ENCODE measurements around the gene MBP.

The MBP gene

GRCh38 chr18:77074431-77074830 is 58.2 kb downstream of the MBP start:
- Mint-ChIP-seq H3K27ac (peak overlapping the region; percentile 56), H3K27me3 (no peaks in the 10 kb centered on the region), H3K9me3 (no peaks in the 10 kb centered on the region), H3K4me1 (peaks cover 28% of the 10 kb centered on the region), H3K4me3 (no peak overlapping the region), H3K36me3 (peaks cover 12% of the 10 kb centered on the region)
- ATAC-seq (ENCODE audit: low read depth) (no peak), DNase-seq (ENCODE audit: low spot score in 2 of 2) (no peak)

- DNase-seq (ENCODE audit: low spot score in 2 of 2): no peak
- Mint-ChIP-seq H3K4me1 (peaks cover 33% of the 10 kb centered on the region), H3K36me3 (peaks cover 12% of the 10 kb centered on the region), H3K27me3 (no peaks in the 10 kb centered on the region), H3K4me3 (no peak overlapping the region), H3K27ac (peak overlapping the region; percentile 56), H3K9me3 (no peaks in the 10 kb centered on the region)
- no peak for ATAC-seq (ENCODE audit: low read depth)
Observed at GRCh38 chr18:77073336-77074093, 59.1 kb downstream of the MBP start.

GRCh38 chr18:77072566-77072965 is 60.0 kb downstream of the MBP start:
- DNase-seq (ENCODE audit: low spot score in 2 of 2) (no peak), ATAC-seq (ENCODE audit: low read depth) (no peak)
- H3K4me3 Mint-ChIP-seq: no peak overlapping the region
- H3K27ac Mint-ChIP-seq: peak overlapping the region; percentile 77
- H3K36me3 Mint-ChIP-seq: peaks cover 7% of the 10 kb centered on the region
- H3K27me3 Mint-ChIP-seq: no peaks in the 10 kb centered on the region
- H3K4me1 Mint-ChIP-seq: peaks cover 37% of the 10 kb centered on the region
- H3K9me3 Mint-ChIP-seq: no peaks in the 10 kb centered on the region

GRCh38 chr18:77071711-77072292 is 60.8 kb downstream of the MBP start:
- peak; percentile 43 for ATAC-seq (ENCODE audit: low read depth)
- no peak overlapping the region for H3K4me3 Mint-ChIP-seq
- peak overlapping the region; percentile 77 for H3K27ac Mint-ChIP-seq
- peaks cover 43% of the 10 kb centered on the region for H3K4me1 Mint-ChIP-seq
- no peak for DNase-seq (ENCODE audit: low spot score in 2 of 2)
- H3K27me3 Mint-ChIP-seq: no peaks in the 10 kb centered on the region
- H3K9me3 Mint-ChIP-seq: no peaks in the 10 kb centered on the region
- peaks cover 7% of the 10 kb centered on the region for H3K36me3 Mint-ChIP-seq

GRCh38 chr18:77071061-77071460 is 61.5 kb downstream of the MBP start:
- no peak for DNase-seq (ENCODE audit: low spot score in 2 of 2)
- H3K4me3 Mint-ChIP-seq: no peak overlapping the region
- H3K4me1 Mint-ChIP-seq: peaks cover 43% of the 10 kb centered on the region

GRCh38 chr18:77070627-77071026 is 62.0 kb downstream of the MBP start:
- H3K36me3 Mint-ChIP-seq: peaks cover 7% of the 10 kb centered on the region
- peak overlapping the region; percentile 98 for H3K27ac Mint-ChIP-seq

More at GRCh38 chr18:77071061-77071460, 61.5 kb downstream of the MBP start:
- peak overlapping the region; percentile 77 for H3K27ac Mint-ChIP-seq
- no peaks in the 10 kb centered on the region for H3K9me3 Mint-ChIP-seq
- no peak for ATAC-seq (ENCODE audit: low read depth)
- peaks cover 7% of the 10 kb centered on the region for H3K36me3 Mint-ChIP-seq
- no peaks in the 10 kb centered on the region for H3K27me3 Mint-ChIP-seq

GRCh38 chr18:77069931-77070330 is 62.7 kb downstream of the MBP start:
- Mint-ChIP-seq H3K27me3 (no peaks in the 10 kb centered on the region), H3K4me1 (peaks cover 48% of the 10 kb centered on the region), H3K27ac (peak overlapping the region; percentile 98), H3K9me3 (no peaks in the 10 kb centered on the region), H3K4me3 (peak overlapping the region; percentile 56), H3K36me3 (peaks cover 6% of the 10 kb centered on the region)
- ATAC-seq (ENCODE audit: low read depth) (no peak), DNase-seq (ENCODE audit: low spot score in 2 of 2) (no peak)

More at GRCh38 chr18:77070627-77071026, 62.0 kb downstream of the MBP start:
- Mint-ChIP-seq H3K27me3 (no peaks in the 10 kb centered on the region), H3K4me1 (peaks cover 44% of the 10 kb centered on the region), H3K9me3 (no peaks in the 10 kb centered on the region), H3K4me3 (no peak overlapping the region)
- no peak for DNase-seq (ENCODE audit: low spot score in 2 of 2)
- no peak for ATAC-seq (ENCODE audit: low read depth)

- H3K9me3 Mint-ChIP-seq: no peaks in the 10 kb centered on the region
- H3K36me3 Mint-ChIP-seq: peaks cover 6% of the 10 kb centered on the region
- peak overlapping the region; percentile 56 for H3K4me3 Mint-ChIP-seq
- no peaks in the 10 kb centered on the region for H3K27me3 Mint-ChIP-seq
- H3K4me1 Mint-ChIP-seq: peaks cover 48% of the 10 kb centered on the region
- no peak for ATAC-seq (ENCODE audit: low read depth)
- no peak for DNase-seq (ENCODE audit: low spot score in 2 of 2)
- peak overlapping the region; percentile 98 for H3K27ac Mint-ChIP-seq
Observed at GRCh38 chr18:77069482-77069881, 63.1 kb downstream of the MBP start.

- Mint-ChIP-seq H3K4me1 (peaks cover 48% of the 10 kb centered on the region), H3K27me3 (no peaks in the 10 kb centered on the region)
Observed at GRCh38 chr18:77068321-77069312, 64.0 kb downstream of the MBP start.

GRCh38 chr18:77067291-77068061 is 65.1 kb downstream of the MBP start:
- no peaks in the 10 kb centered on the region for H3K27me3 Mint-ChIP-seq

More at GRCh38 chr18:77068321-77069312, 64.0 kb downstream of the MBP start:
- H3K4me3 Mint-ChIP-seq: peak overlapping the region; percentile 74
- no peaks in the 10 kb centered on the region for H3K9me3 Mint-ChIP-seq
- peak overlapping the region; percentile 98 for H3K27ac Mint-ChIP-seq
- ATAC-seq (ENCODE audit: low read depth) (peak; percentile 65), DNase-seq (ENCODE audit: low spot score in 2 of 2) (peak in 1 of 2 donors; percentile 51)
- peaks cover 8% of the 10 kb centered on the region for H3K36me3 Mint-ChIP-seq

GRCh38 chr18:77066689-77067088 is 65.9 kb downstream of the MBP start:
- H3K27ac Mint-ChIP-seq: peak overlapping the region; percentile 98
- no peaks in the 10 kb centered on the region for H3K27me3 Mint-ChIP-seq
- H3K4me3 Mint-ChIP-seq: no peak overlapping the region
- H3K4me1 Mint-ChIP-seq: peaks cover 63% of the 10 kb centered on the region
- DNase-seq (ENCODE audit: low spot score in 2 of 2) (no peak), ATAC-seq (ENCODE audit: low read depth) (no peak)
- H3K36me3 Mint-ChIP-seq: peaks cover 8% of the 10 kb centered on the region
- no peaks in the 10 kb centered on the region for H3K9me3 Mint-ChIP-seq

More at GRCh38 chr18:77067291-77068061, 65.1 kb downstream of the MBP start:
- Mint-ChIP-seq H3K4me3 (peak overlapping the region; percentile 74), H3K36me3 (peaks cover 8% of the 10 kb centered on the region), H3K27ac (peak overlapping the region; percentile 98), H3K4me1 (peaks cover 57% of the 10 kb centered on the region), H3K9me3 (no peaks in the 10 kb centered on the region)
- no peak for DNase-seq (ENCODE audit: low spot score in 2 of 2)
- no peak for ATAC-seq (ENCODE audit: low read depth)

- peak overlapping the region; percentile 100 for H3K27ac Mint-ChIP-seq
- no peak for DNase-seq (ENCODE audit: low spot score in 2 of 2)
- H3K36me3 Mint-ChIP-seq: peaks cover 6% of the 10 kb centered on the region
- no peaks in the 10 kb centered on the region for H3K9me3 Mint-ChIP-seq
- no peaks in the 10 kb centered on the region for H3K27me3 Mint-ChIP-seq
- peaks cover 66% of the 10 kb centered on the region for H3K4me1 Mint-ChIP-seq
- no peak for ATAC-seq (ENCODE audit: low read depth)
- no peak overlapping the region for H3K4me3 Mint-ChIP-seq
Observed at GRCh38 chr18:77066101-77066500, 66.5 kb downstream of the MBP start.
